Spleen (tissue), 11 donors: ENCODE measurements around the gene PTCH1. TPM values are rescaled to one million over a fixed set of nuclear protein-coding genes. Genes with fewer than 3 reads are reported as not detected.

ENCODE experiments used
- DNase-seq: peaks from one replicate; pipeline ENCODE4 v3.0.0-alpha.2; 2020
- H3K27ac ChIP-seq, 8 donors: fragments of 200-600 bp; sonication (generic) in 7 of 8; 1 replicate in 4 of 8; 2 replicates in 4 of 8; pipeline versions ENCODE4 v1.5.0 to v1.8.0; 2016 to 2021; ENCODE audit warnings: inconsistent platforms in 4 of 8, mild to moderate bottlenecking in 4 of 8, moderate library complexity in 1 of 8
- H3K27me3 ChIP-seq, 7 donors: fragments of 200-600 bp; sonication (generic) in 6 of 7; replicated peaks in 1 of 7; 1 replicate in 4 of 7; 2 replicates in 3 of 7; pipeline versions ENCODE4 v1.5.0 to v1.8.0; 2016 to 2021; ENCODE audit warnings: inconsistent platforms in 3 of 7, mild to moderate bottlenecking in 1 of 7
- H3K36me3 ChIP-seq, 6 donors: fragments of 200-600 bp; sonication (generic) in 5 of 6; 1 replicate in 4 of 6; 2 replicates in 2 of 6; pipeline versions ENCODE4 v1.5.0 to v1.8.0; 2016 to 2021; ENCODE audit warnings: inconsistent platforms in 2 of 6
- H3K4me1 ChIP-seq, 6 donors: fragments of 200-600 bp; sonication (generic) in 5 of 6; 1 replicate in 3 of 6; 2 replicates in 3 of 6; pipeline versions ENCODE4 v1.5.0 to v1.8.0; 2016 to 2021; ENCODE audit warnings: inconsistent platforms in 3 of 6
- H3K4me3 ChIP-seq, 8 donors: fragments of 200-600 bp; sonication (generic) in 7 of 8; 1 replicate in 4 of 8; 2 replicates in 4 of 8; pipeline versions ENCODE4 v1.5.0 to v1.8.0; 2016 to 2021; ENCODE audit warnings: inconsistent platforms in 4 of 8, mild to moderate bottlenecking in 4 of 8, moderate library complexity in 2 of 8
- H3K9me3 ChIP-seq, 8 donors: fragments of 200-600 bp; sonication (generic) in 7 of 8; 1 replicate in 4 of 8; 2 replicates in 4 of 8; pipeline versions ENCODE4 v1.5.0 to v1.8.0; 2016 to 2021; ENCODE audit warnings: inconsistent platforms in 4 of 8
- POLR2A ChIP-seq, 3 donors: fragments of 450-650 bp; IDR thresholded peaks; one replicate each; pipeline ENCODE4 v1.5.1; 2017; ENCODE audit warnings: antibody characterized with exemption in 3 of 3, mild to moderate bottlenecking in 1 of 3
- POLR2AphosphoS5 ChIP-seq, 3 donors: sonication (generic); formaldehyde crosslinking; IDR thresholded peaks; one replicate each; pipeline ENCODE4 v1.5.1; 2017; ENCODE audit warnings: antibody characterized with exemption in 3 of 3
- WGBS, 5 donors: extraction: QIAGEN DNeasy Blood & Tissue Kit in 3 of 5; methylation state at CpG; one replicate each; pipeline versions ENCODE4 v1.1.5 to v1.1.7; 2013 to 2018; 5-methylcytosine and 5-hydroxymethylcytosine counted together
- intact Hi-C: fragments of 100-400 bp; cut with DNase I; formaldehyde crosslinking; loops from one replicate; pipeline ENCODE4 v1.15.0; 2023; ENCODE audit warnings: low total_unique reads
- polyA plus RNA-seq, 3 donors: library from polyadenylated mRNA; stranded (reverse); fragments of 200-250 nt; gene quantifications; one replicate each; pipeline ENCODE4 v1.2.1, GENCODE V29; 2013
- total RNA-seq, 7 donors: library from RNA; depleted of rRNA in 3 of 7; stranded (reverse); fragments of >200 nt in 3 of 7; fragmentation: NEBNext Ultra II Directional in 4 of 7; extraction: Animal tissue kit (Norgen Biotek cat#: 25700) in 4 of 7; gene quantifications; one replicate each; pipeline versions ENCODE4 v1.1.0 to v1.2.1, GENCODE V29; 2016 to 2021
- TF ChIP-seq, protein P1 (sequence below), 11 experiments: fragments of 200-600 bp in 7 of 11; fragments of 450-650 bp in 4 of 11; sonication (generic) in 4 of 11; IDR thresholded peaks in 8 of 11; conservative IDR thresholded peaks in 3 of 11; 1 replicate in 7 of 11; 2 replicates in 4 of 11; pipeline versions ENCODE4 v1.4.0 to v1.8.0; 2016 to 2021; ENCODE audit warnings: antibody characterized with exemption in 11 of 11, inconsistent platforms in 4 of 11, mild to moderate bottlenecking in 1 of 11
- donor health status: healthy with polysubstance abuse.
- donor health status: DM: no; HTN: no; CAD: no; lungs with moderate emphysema.
- donor health status: DM: no; HTN: no; CAD: no.
- donor health status: Bipolar disorder and iron deficiency.
- donor health status: healthy.
- donor health status: DM: no; HTN: no; CAD: no.
- donor health status: DM: yes; HTN: yes; CAD: no.

The PTCH1 gene
- total and polyA plus RNA-seq, 10 donors, result 0.70 to 32.1 (median 11.3) TPM

DNA sequence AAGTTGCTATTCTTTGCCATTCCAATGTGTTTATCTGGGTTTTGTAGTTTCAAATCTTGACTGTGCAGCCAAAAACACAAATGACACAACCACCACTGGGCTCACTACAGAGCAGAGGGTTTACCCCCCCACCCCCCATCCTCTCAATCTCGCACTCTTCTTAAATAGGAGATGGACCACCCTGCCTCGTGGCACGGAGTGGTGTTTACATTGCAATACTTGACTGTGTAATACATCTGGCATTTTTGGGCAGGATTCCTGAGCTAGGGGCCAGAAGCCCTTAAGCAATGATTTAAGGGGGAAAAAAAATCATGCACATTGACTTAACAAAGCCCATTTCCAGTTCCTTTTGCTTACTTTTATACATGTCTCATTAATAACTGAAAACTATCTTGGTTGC, 19.0 kb downstream of the PTCH1 start:
- Histone ChIP-seq H3K9me3 (no peaks in the 10 kb centered on the region), H3K4me3 (no peak overlapping the region), H3K36me3 (peaks cover 0 to 4% (median 0%) of the 10 kb centered on the region in 6 donors), H3K4me1 (peaks cover 0 to 60% (median 21%) of the 10 kb centered on the region in 6 donors), H3K27ac (no peak overlapping the region), H3K27me3 (peaks cover 0 to 51% (median 0%) of the 10 kb centered on the region in 7 donors)
- no peak for DNase-seq
- TF ChIP-seq, protein P1, sequence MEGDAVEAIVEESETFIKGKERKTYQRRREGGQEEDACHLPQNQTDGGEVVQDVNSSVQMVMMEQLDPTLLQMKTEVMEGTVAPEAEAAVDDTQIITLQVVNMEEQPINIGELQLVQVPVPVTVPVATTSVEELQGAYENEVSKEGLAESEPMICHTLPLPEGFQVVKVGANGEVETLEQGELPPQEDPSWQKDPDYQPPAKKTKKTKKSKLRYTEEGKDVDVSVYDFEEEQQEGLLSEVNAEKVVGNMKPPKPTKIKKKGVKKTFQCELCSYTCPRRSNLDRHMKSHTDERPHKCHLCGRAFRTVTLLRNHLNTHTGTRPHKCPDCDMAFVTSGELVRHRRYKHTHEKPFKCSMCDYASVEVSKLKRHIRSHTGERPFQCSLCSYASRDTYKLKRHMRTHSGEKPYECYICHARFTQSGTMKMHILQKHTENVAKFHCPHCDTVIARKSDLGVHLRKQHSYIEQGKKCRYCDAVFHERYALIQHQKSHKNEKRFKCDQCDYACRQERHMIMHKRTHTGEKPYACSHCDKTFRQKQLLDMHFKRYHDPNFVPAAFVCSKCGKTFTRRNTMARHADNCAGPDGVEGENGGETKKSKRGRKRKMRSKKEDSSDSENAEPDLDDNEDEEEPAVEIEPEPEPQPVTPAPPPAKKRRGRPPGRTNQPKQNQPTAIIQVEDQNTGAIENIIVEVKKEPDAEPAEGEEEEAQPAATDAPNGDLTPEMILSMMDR (IDR thresholded peaks at IDR 0.05 in 8 of 11, conservative IDR thresholded peaks at IDR 0.05 in 3 of 11), result no peak
- no peak for TF ChIP-seq POLR2AphosphoS5 (IDR thresholded peaks at IDR 0.05)
- TF ChIP-seq POLR2A (IDR thresholded peaks at IDR 0.05), result no peak
- intact Hi-C loops, result no loop called here
- 71 to 80% (median 76%) methylated on average over 3 of the region's 3 CpGs for WGBS, 5 donors

DNA sequence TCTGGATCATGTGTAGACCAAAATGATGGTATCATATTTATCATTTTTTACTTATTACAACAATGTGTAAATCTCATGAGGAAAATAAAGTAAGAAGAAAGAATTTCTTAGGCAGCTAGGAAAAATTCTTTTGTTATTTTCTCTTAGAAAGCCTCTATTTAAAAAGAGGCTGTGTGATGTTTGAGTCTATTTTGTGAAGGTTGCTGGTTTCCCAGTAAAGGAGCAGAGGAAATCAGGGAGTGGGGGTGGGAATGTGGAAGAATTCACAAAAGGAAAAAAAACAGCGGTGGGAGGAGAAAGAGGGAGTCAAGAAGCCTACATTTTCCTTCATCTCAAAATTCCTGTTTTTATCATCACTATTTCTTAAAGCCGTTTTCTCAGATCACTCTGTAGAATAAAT, 20.1 kb downstream of the PTCH1 start:
- Histone ChIP-seq H3K4me1 (peaks cover 0 to 71% (median 20%) of the 10 kb centered on the region in 6 donors), H3K27me3 (peaks cover 0 to 40% (median 0%) of the 10 kb centered on the region in 7 donors), H3K9me3 (no peaks in the 10 kb centered on the region), H3K4me3 (no peak overlapping the region), H3K27ac (no peak overlapping the region), H3K36me3 (peaks cover 0 to 4% (median 0%) of the 10 kb centered on the region in 6 donors)
- no peak for DNase-seq
- intact Hi-C loops, result no loop called here
- WGBS, 5 donors, result 66 to 84% (median 74%) methylated on average over 2 of the region's 2 CpGs
- TF ChIP-seq, protein P1 (IDR thresholded peaks at IDR 0.05 in 8 of 11, conservative IDR thresholded peaks at IDR 0.05 in 3 of 11), result no peak
- TF ChIP-seq POLR2AphosphoS5 (IDR thresholded peaks at IDR 0.05) (no peak), POLR2A (IDR thresholded peaks at IDR 0.05) (no peak)

DNA sequence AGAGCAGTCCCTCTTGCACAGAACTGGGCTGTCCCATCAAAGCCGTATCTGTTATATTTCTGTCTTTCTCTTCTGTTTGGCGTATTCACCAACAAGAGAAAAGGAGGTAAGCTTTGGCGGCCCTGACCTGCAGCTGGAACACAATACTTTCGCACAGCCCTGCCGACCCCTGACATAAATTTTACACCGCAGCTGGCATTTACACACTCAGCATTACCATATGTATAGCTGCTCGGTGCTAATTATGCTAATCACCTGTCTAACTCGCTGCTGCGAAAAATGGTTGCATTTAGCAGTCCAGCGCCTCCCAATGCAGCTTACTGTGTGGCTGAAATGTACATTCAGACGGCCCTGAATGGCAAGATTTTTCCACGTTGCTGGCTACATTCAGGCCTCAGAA, 20.8 kb downstream of the PTCH1 start:
- WGBS, 5 donors, result 75 to 85% (median 78%) methylated on average over 12 of the region's 12 CpGs
- intact Hi-C loops, result no loop called here
- Histone ChIP-seq H3K27me3 (peaks cover 0 to 38% (median 0%) of the 10 kb centered on the region in 7 donors), H3K36me3 (peaks cover 0 to 4% (median 0%) of the 10 kb centered on the region in 6 donors), H3K9me3 (no peaks in the 10 kb centered on the region), H3K27ac (peak overlapping the region in 2 of 8 donors; percentile 79 to 85), H3K4me3 (no peak overlapping the region), H3K4me1 (peaks cover 0 to 72% (median 20%) of the 10 kb centered on the region in 6 donors)
- DNase-seq, result no peak
- no peak for TF ChIP-seq POLR2AphosphoS5 (IDR thresholded peaks at IDR 0.05)
- TF ChIP-seq, protein P1 (IDR thresholded peaks at IDR 0.05 in 8 of 11, conservative IDR thresholded peaks at IDR 0.05 in 3 of 11), result no peak

DNA sequence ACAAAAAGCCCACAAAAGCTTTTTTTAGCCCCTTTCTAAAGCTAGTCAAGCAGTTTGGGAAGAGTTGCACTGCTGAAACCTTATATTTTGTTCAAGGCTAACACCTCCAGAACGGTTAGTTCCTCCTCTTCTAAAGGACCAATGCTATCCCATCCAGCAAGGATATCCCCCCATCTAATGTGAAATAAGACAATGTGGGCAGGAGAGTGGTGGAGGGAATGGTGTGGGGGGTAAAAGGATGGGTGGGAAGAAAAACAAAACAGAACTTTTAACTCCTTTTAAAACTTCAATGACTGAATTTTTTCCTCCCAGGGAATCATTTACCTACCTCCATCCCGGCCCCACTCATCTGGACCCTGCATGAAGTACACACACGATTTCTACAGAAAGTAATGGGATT, 21.2 kb downstream of the PTCH1 start:
- Histone ChIP-seq H3K9me3 (no peaks in the 10 kb centered on the region), H3K4me1 (peaks cover 0 to 72% (median 20%) of the 10 kb centered on the region in 6 donors), H3K4me3 (no peak overlapping the region), H3K36me3 (peaks cover 0 to 4% (median 0%) of the 10 kb centered on the region in 6 donors), H3K27me3 (peaks cover 0 to 36% (median 0%) of the 10 kb centered on the region in 7 donors), H3K27ac (peak overlapping the region in 3 of 8 donors; percentile 73 to 85 (median 79))
- no peak for TF ChIP-seq POLR2AphosphoS5 (IDR thresholded peaks at IDR 0.05)
- TF ChIP-seq, protein P1 (IDR thresholded peaks at IDR 0.05 in 8 of 11, conservative IDR thresholded peaks at IDR 0.05 in 3 of 11), result no peak
- no peak for TF ChIP-seq POLR2A (IDR thresholded peaks at IDR 0.05)
- no peak for DNase-seq
- intact Hi-C loops, result no loop called here
- 53 to 73% (median 69%) methylated on average over 3 of the region's 3 CpGs for WGBS, 5 donors
